Esophagus muscularis mucosa (tissue), 3 donors: ENCODE measurements around the gene PBRM1.

ENCODE experiments used
- CTCF ChIP-seq, 3 experiments: fragments of 200-600 bp in 2 of 3; fragments of 450-650 bp in 1 of 3; sonication (generic) in 2 of 3; IDR thresholded peaks; one replicate each; pipeline ENCODE4 v1.5.1; 2017 to 2019; ENCODE audit warnings: antibody characterized with exemption in 3 of 3, mild to moderate bottlenecking in 2 of 3, moderate library complexity in 1 of 3
- POLR2A ChIP-seq: fragments of 450-650 bp; IDR thresholded peaks from one replicate; pipeline ENCODE4 v1.6.1; 2017; ENCODE audit warnings: antibody characterized with exemption, moderate library complexity, mild to moderate bottlenecking, low read depth
- POLR2AphosphoS5 ChIP-seq, 2 donors: sonication (generic); formaldehyde crosslinking; IDR thresholded peaks; one replicate each; pipeline ENCODE4 v1.6.1; 2017; ENCODE audit warnings: antibody characterized with exemption in 2 of 2

DNA sequence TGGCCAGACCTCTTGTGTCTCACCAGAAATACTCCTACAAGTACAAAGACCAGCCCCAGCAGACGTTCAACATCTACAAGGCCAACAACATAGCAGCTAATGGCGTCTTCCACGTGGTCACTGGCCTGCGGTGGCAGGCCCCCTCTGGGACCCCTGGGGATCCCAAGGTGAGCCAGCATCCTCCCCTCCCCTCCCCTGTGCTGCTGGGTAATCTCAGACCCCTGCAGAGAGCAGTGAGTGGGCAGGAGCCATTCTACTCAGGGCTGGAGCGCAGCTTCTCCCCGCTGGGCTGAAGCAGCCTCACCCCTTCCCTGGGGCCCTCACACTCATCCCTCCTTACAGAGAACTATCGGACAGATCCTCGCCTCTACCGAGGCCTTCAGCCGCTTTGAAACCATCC is 180.7 kb downstream of the PBRM1 start:
- TF ChIP-seq POLR2AphosphoS5 (IDR thresholded peaks at IDR 0.05), result no peak
- TF ChIP-seq CTCF (IDR thresholded peaks at IDR 0.05), result no peak
- no peak for TF ChIP-seq POLR2A
